GM23248 (cell line): ENCODE measurements around the gene SPZ1.

Experiments used
- EZH2 ChIP-seq: fragments of 200-600 bp; sonication (generic); IDR thresholded peaks from 2 replicates; pipeline ENCODE4 v1.6.1; 2018; ENCODE audit warnings: antibody characterized with exemption, mild to moderate bottlenecking; ENCODE audit not compliant: insufficient read depth, poor library complexity, severe bottlenecking
- EZH2phosphoT487 ChIP-seq: fragments of 200-600 bp; sonication (generic); IDR thresholded peaks from 2 replicates; pipeline ENCODE4 v1.6.1; 2018; ENCODE audit warnings: antibody characterized with exemption, moderate library complexity, mild to moderate bottlenecking, low read depth; ENCODE audit not compliant: insufficient read depth

DNA sequence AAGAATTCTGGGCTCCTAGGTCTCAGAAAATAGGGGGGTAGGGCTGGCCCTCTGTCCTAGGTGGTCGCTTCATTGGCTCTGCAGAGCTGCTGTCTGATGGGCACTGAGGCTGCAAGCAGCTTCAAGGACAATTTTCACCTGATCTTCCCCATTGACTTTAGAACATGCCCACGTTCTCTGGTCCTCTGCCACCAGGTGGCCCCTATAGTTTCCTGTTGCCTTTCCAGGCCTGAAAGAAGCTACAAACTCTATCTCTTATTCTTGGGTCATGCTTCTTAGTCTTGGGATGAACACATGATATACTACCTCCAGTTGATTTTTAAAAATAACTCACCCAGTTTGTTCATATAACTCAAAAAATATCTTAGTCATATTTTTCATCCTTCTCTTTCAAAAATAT, 26.3 kb downstream of the SPZ1 start:
- TF ChIP-seq EZH2: no peak
- no peak for TF ChIP-seq EZH2phosphoT487
